Activated CD4-positive, alpha-beta T cell treated with anti-CD3 and anti-CD28 coated beads, Interleukin-2, Interleukin-6, amounts not matched to agents 100 ng/mL and 50 ng/mL, durations not matched to agents 16 hours and 8 hours (primary cell): ENCODE data around the gene MICAL2.

Experiments used
- DNase-seq: peaks from one replicate; pipeline ENCODE4 v3.0.0-alpha.2; 2020

Gene MICAL2

GRCh38 chr11:12261551-12261950, 151.2 kb downstream of the MICAL2 start:
- DNase-seq: no peak

- no peak for DNase-seq
Measured at GRCh38 chr11:12263141-12263693, 152.8 kb downstream of the MICAL2 start.

- DNase-seq: no peak
Measured at GRCh38 chr11:12264361-12264760, 154.0 kb downstream of the MICAL2 start.

DNA sequence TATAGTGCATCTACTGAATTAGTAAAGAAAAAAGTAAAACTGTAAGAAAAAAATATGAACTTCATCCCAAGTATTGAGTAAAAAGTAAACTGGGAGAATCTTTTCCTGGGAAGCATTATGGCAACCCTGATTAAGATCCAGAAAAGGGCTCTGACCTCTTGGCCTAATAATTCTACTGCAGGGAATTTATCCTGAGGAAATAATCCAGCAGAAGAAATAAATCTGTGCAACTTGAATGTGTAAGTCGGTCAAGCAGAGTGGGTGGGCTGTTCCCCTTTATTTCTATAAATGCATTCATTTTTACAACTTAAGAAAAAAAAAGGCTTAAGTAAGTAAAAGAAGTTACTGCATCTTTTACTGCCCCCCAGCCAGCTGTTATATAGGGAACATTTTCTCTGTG, 155.7 kb downstream of the MICAL2 start:
- no peak for DNase-seq

DNA sequence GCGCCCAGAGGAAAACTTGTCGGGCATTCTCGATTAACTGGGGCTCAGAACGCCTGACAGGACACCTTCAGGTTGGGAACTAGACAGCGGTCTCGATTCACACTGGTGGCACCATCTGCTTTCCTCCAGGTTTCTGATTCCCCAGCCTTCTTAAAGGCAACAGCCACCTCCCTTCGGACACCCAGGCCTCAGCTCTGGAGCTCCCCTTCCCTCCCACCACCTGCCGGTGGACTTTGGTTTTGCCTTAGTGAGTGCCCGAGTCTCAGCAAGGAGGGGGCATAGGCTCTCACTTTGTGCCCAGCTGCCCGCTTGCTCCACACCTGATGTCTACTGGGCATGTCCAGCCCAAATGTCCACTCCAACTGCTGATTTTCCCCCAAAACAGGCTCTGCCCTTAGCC, 156.6 kb downstream of the MICAL2 start:
- no peak for DNase-seq

GRCh38 chr11:12267921-12268320, 157.5 kb downstream of the MICAL2 start:
- no peak for DNase-seq

- DNase-seq: no peak
Measured at GRCh38 chr11:12269104-12269441, 158.7 kb downstream of the MICAL2 start.

DNA sequence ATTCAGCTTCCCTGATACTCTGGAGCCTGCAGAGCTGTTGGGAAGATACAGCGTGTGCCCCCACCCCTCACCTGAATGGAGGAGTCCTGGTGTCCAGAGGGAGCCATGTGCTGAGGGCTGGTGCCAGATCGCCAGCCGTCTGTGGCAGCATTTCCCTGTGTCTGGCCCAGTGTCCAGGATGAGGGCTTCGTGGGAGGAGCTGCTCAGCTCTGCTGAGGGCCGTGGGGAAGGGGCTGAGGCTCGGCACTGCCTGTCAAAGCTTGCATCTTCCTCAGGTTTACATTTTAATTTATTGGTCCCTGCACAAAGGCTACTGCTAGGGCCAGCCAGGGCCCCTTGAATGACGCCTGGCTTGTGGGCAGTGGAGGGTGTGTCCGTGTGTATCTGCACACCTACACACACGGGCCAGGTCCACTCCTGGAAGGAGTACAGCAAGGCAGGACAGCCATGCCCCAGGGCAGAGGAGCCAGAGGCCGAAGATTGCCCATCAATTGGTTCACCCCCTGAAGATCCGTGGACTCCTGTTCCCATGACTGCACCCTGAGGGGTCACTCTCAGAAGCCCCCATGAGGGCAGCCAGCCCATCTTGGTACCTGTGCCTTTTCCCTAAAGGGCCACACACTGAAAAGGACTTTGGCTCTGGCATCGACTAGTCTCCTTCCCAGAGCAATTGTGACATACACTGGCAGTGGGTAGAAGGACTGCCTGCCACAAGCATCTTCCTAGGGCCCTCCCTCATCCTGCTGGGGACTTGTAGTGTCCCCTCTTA, 159.2 kb downstream of the MICAL2 start:
- no peak for DNase-seq

- DNase-seq: no peak
Measured at GRCh38 chr11:12270215-12270797, 159.9 kb downstream of the MICAL2 start.

DNA sequence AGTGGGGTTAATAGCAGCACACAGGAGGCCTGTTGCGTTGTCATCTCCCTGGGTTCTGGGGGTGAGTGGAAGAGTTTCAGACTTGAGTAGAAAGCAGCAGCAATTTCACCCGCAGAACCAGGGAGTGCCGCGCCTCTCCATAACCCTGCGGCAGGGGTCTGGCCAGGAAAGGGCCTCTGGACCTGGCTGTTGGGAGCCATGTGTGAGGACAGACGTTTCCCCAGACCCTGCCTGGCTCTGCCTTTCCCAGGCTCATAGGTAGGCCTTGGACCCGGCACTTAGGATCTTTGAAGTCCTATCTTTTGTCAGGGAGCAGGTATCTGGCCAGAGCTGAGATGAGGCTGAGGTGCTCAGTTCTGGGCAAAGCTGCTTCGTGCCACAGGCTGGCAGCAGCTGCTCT, 160.4 kb downstream of the MICAL2 start:
- no peak for DNase-seq

DNA sequence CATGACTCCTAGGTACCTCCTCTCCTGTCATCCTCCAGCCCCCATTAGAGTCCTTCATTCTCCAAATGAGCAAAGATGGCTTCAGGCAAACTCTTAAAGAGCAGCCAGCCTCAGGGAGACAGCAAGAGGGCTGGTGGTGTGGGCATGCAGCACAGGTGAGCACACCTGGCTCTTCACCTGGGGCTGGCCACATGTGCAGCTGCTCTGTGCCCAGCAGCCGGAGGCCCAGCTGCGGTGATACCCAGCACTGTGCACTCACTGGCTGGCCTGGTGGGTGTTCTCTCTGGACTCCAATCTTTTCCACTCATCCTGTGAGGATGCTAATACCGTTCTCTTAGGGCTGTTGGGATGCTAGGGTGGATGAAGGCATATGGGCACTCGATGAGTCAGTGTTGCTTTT, 160.9 kb downstream of the MICAL2 start:
- no peak for DNase-seq

DNA sequence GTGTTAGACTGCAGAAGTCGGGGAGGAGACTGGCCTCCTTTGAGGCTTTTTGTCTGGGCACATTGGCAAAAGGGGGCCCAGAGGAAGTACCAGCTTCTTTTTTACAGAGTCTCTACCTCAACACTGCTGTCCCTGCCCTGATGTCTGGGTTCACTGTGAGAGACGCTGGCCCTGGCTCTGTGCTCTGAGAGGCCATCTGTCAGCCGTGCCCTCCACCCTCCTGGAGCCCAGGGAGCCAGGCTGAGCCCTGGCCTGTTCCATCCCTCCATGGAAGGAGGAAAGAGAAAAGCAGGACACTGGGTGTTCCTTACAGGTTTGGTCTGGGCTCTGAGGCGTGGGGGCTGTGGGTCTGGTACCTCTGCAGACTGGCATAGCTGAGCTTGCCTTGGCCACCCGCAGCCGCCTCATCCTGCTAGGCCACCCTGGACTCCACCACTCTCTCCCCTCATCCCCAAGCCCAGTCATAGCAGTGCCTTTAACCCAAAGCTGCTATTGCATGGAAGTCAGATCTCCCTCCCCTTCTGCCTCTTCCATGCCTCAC, 161.5 kb downstream of the MICAL2 start:
- no peak for DNase-seq

GRCh38 chr11:12272821-12273617, 162.6 kb downstream of the MICAL2 start:
- no peak for DNase-seq

DNA sequence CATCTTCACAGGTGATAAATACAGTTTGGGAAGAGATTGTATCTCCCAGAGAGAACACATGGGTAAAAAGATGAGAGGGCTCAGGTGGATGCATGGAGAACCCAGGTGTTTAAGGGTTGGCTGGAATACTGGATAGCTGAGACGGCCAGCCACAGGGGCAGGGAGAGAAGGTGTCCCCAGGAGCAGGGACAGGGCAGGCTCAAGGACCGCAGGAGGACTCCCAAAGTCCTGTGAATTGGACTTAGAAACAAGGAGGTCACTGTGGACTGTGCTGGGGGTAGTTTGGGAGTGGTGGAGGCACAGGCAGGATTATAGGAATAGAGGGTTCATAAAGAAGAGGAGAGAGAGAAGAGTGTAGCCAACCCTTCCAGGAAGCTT, 163.2 kb downstream of the MICAL2 start:
- DNase-seq: no peak

GRCh38 chr11:12274056-12274455, 163.7 kb downstream of the MICAL2 start:
- no peak for DNase-seq

GRCh38 chr11:12274558-12275197, 164.3 kb downstream of the MICAL2 start:
- no peak for DNase-seq

DNA sequence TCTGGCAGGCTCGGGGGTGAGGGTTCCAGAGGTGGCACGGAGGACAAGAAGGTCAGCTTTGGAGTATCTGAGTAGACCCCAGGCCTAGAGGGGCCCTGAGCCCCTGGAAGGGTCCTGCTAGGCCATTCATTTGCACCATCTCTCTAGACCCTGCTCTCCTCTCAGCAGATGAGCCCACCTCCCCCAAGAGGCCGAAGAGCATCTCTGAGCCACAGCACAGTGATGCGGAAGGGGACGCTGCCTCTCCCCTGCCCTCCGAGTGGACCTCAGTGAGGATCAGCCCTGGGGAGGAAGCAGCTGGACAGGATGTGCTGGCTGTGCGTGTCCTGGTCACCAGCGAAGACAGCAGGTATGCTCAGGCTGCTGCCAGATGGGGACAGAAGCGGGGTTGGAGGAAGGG, 165.4 kb downstream of the MICAL2 start:
- no peak for DNase-seq

DNA sequence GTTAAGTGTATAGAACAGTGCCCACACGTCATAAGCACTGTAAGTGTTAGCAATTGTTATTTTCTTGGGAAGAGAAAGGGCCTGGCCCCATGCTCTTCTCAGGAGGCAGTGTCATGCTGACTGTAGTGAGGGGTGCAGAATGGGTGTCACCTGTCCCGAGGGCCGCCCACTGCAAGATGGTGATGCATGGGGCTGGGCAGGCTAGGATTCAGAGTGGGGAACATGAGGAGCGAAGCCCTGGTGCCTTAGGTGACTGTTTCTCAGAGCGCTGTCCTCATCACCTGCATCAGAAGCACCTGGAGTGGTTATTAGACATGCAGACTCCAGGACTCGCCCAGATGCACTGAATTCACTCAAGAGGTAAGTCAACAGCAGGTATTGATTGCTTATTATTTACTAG, 166.0 kb downstream of the MICAL2 start:
- no peak for DNase-seq

DNA sequence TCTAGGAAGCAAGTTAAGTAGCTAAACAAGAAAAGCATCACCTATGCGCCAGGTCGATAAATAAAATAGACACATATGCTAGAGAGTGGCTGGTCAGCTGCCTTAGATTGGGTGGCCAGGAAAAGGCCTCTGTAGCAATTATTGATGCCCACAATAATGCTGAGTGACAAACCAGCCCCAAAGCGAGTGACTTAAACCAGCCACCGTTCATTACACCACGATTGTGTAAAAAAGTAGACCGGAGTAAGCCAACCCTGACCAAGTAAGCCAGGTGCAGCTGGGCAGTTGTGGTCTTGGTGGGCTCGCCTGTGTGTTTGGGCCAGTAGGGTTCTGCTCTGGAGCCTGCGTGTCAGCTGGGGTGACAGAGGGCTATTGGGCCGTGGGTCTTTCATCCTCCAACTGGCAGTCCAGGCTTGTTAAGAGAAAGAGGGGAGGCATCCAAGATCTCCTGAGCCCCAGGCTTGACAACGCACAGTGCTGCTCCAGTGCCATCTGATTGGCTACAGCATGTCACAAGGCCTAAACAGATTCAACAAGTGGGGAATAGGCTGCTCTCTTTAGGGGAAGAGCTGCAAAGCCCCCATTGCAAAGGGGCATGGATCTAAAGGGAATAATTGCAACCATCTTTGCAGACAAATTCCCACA, 166.6 kb downstream of the MICAL2 start:
- DNase-seq: no peak

DNA sequence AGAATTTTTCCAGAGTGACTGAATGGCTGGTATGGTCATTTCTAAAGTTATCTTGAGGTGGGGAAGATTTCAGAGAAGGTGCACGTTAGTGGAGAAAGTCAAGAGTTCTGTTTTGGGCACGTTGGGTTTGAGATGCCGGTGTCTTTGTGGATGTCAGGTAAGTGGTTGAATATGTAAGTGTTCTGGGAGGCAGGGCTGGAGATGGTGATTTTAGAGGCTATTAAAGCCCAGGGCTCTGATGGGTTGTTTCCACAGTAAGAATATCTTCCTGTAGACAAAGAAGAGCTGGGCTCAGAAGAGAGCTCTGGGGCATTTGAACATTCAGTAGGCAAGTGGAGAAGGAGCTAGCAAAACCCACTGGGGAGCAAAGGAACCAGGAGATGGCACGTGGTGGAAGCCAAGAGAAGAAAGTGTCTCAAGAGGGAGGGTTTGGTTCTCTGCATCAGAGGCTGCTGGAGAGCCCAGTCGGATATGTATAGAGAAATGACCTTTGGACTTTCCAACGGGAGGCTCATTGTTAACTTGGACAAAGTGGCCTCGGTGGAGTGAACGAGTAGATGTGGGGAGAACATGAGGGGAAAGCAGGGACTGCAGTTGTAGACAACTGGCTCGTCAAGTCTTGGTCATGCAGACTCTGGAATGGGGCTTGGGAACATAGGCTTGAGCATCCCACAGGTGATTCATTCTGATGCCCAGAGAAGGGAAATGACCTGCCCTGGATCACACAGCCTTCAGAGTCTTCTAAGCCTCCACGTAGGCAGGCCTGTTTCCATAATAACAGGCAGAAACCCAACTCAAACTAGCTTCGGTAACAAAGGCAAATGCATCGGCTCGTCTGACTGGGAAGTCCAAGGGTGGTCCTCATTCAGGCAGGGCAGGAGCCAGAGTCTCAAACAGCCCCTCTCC, 168.6 kb downstream of the MICAL2 start:
- DNase-seq: no peak

GRCh38 chr11:12279672-12280108, 169.3 kb downstream of the MICAL2 start:
- no peak for DNase-seq
